IgD-negative memory B cell (primary cell): ENCODE results near the gene TNXB. TPM values are rescaled to one million over a fixed set of nuclear protein-coding genes. Genes with fewer than 3 reads are reported as not detected.
"Not testable (repeated sequence)": the region's sequence is repeated elsewhere in the genome, so short reads cannot be mapped to it uniquely, and the experiment has no call there.

Experiments used
- H3K27ac Mint-ChIP-seq, 3 donors: one replicate each; pipeline ENCODE4 v1.8.0; 2020 to 2022; ENCODE audit warnings: mild to moderate bottlenecking in 3 of 3, mixed read lengths in 3 of 3, moderate library complexity in 1 of 3
- H3K27me3 Mint-ChIP-seq: one replicate; pipeline ENCODE4 v1.8.0; 2021; ENCODE audit warnings: mixed read lengths
- H3K36me3 Mint-ChIP-seq: one replicate; pipeline ENCODE4 v1.8.0; 2020; ENCODE audit warnings: mild to moderate bottlenecking, mixed read lengths
- H3K4me1 Mint-ChIP-seq, 3 donors: one replicate each; pipeline ENCODE4 v1.8.0; 2020 to 2022; ENCODE audit warnings: mixed read lengths in 3 of 3, mild to moderate bottlenecking in 1 of 3
- H3K4me3 Mint-ChIP-seq, 4 donors: one replicate each; pipeline ENCODE4 v1.8.0; 2020 to 2022; ENCODE audit warnings: mild to moderate bottlenecking in 4 of 4, mixed read lengths in 4 of 4, moderate library complexity in 3 of 4
- H3K9me3 Mint-ChIP-seq, 3 donors: one replicate each; pipeline ENCODE4 v1.8.0; 2020 to 2021; ENCODE audit warnings: mixed read lengths in 3 of 3, mild to moderate bottlenecking in 1 of 3
- polyA plus RNA-seq: library from polyadenylated mRNA; unstranded; fragments of 300-500 nt; fragmentation: Illumina TruSeq; gene quantifications from one replicate; pipeline ENCODE4 v1.2.3, GENCODE V29; 2021

The TNXB gene
- polyA plus RNA-seq, 1 donor from 2014 or later, result 0.21 TPM

GRCh38 chr6:32111424-32112066 is 2.4 kb upstream of the TNXB start:
- H3K4me1 Mint-ChIP-seq, result peaks cover 0 to 12% (median 5%) of the 10 kb centered on the region in 3 donors
- H3K27ac Mint-ChIP-seq, result peak overlapping the region in 1 of 3 donors; percentile 84
- peaks cover 4% of the 10 kb centered on the region for H3K36me3 Mint-ChIP-seq
- no peak overlapping the region for H3K4me3 Mint-ChIP-seq
- H3K27me3 Mint-ChIP-seq, result peaks cover 18% of the 10 kb centered on the region
- H3K9me3 Mint-ChIP-seq, result no peaks in the 10 kb centered on the region

DNA sequence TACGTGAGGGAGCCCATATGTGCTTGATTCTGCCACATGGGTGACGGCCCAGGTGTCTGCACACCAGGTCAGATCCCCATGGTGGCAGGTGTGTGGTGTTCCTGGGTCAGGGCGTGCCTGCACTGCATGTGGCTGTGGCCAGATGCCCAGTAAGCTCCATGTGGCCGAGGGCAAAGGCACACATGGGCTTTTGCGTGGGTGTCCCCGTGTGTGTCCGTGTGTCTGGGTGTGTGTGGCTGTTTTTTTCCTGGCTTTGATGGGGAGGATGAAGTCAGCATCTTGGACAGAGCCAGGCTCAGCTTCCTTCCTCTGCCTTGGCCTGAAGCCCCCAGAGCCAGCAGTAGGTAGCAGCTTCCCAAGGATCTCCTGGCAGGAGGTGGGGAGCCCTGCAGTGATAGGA is 1.5 kb upstream of the TNXB start:
- H3K9me3 Mint-ChIP-seq, result no peaks in the 10 kb centered on the region
- H3K36me3 Mint-ChIP-seq, result peaks cover 1% of the 10 kb centered on the region
- H3K4me3 Mint-ChIP-seq, result no peak overlapping the region
- peaks cover 19% of the 10 kb centered on the region for H3K27me3 Mint-ChIP-seq
- H3K4me1 Mint-ChIP-seq, result peaks cover 0 to 12% (median 5%) of the 10 kb centered on the region in 3 donors
- H3K27ac Mint-ChIP-seq, result no peak overlapping the region

DNA sequence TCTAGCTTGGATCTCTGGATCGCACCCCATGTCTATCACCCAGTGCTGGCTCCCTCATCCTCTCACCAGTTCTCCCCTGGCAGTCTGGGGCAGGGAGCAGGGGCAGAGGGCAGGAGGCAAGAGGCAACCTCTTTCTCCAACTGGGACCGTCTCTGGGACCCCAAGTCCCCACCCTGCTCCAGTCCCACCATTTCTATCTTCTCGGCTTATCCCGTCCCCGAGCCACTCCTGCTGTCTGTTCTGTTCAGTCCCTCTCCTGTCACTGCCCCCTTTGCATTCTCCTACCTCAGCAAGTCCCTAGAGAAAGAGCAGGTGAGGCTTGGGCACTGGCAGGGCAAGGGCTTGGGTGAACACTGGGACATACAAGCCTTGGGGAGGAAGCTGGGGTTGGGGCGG is 625 bp upstream of the TNXB start:
- peak overlapping the region in 1 of 3 donors; percentile 55 for H3K27ac Mint-ChIP-seq
- H3K36me3 Mint-ChIP-seq, result peaks cover 1% of the 10 kb centered on the region
- H3K9me3 Mint-ChIP-seq, result no peaks in the 10 kb centered on the region
- H3K4me1 Mint-ChIP-seq, result peaks cover 0 to 12% (median 5%) of the 10 kb centered on the region in 3 donors
- peaks cover 21% of the 10 kb centered on the region for H3K27me3 Mint-ChIP-seq
- no peak overlapping the region for H3K4me3 Mint-ChIP-seq

DNA sequence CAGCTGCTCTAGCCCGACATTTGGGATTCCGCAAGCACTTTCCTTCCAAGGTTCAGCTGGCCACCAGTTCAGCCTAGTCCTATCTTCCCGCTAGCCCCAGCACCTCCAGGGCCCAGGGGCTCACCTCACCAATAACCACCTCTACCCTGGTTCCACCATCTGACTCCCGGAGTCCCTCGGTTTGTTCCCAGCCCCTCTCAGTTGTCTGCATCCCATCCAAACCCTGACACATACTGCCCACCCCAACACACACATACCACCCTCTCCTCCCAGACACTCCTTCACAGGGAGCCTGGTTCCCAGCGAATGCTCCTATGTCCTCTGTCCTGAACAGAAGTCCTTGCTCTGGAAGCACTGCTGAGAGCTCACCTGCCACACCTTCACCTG is 418 bp downstream of the TNXB start:
- peaks cover 27% of the 10 kb centered on the region for H3K27me3 Mint-ChIP-seq
- peaks cover 0 to 12% (median 5%) of the 10 kb centered on the region in 3 donors for H3K4me1 Mint-ChIP-seq
- no peak overlapping the region for H3K4me3 Mint-ChIP-seq
- H3K9me3 Mint-ChIP-seq, result no peaks in the 10 kb centered on the region
- peaks cover 1% of the 10 kb centered on the region for H3K36me3 Mint-ChIP-seq
- no peak overlapping the region for H3K27ac Mint-ChIP-seq

DNA sequence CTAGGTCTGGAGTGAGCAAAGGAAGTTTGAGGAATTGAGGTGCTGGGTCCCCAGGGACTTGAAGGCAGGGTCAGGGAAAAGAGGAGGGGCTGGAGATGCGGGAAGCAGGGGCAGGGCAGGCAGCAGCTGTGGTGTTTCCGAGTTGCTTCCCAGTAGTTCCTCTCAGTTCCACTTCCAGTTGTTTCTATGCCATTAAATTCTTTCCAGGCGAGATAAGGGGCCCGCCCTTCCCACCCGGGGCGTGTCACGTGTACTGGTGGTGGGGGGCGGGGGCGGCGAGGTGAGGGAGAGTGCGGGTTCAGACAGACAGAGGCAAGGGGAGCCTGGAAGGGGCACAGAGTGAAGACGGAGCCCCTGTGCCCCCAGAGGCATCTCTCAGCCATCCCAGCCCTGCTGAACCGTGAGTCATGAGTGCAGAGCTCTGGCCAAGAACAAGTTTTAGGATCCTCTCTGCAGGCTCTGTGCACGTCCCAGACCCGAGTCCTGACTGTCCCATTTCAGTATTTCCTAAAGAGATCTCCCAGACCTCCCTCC is 977 bp downstream of the TNXB start:
- Mint-ChIP-seq H3K27me3 (peaks cover 31% of the 10 kb centered on the region), H3K4me1 (peaks cover 0 to 12% (median 5%) of the 10 kb centered on the region in 3 donors), H3K27ac (peak overlapping the region in 1 of 3 donors; percentile 40), H3K4me3 (no peak overlapping the region), H3K9me3 (peaks cover 0 to 2% (median 0%) of the 10 kb centered on the region in 3 donors), H3K36me3 (peaks cover 1% of the 10 kb centered on the region)

DNA sequence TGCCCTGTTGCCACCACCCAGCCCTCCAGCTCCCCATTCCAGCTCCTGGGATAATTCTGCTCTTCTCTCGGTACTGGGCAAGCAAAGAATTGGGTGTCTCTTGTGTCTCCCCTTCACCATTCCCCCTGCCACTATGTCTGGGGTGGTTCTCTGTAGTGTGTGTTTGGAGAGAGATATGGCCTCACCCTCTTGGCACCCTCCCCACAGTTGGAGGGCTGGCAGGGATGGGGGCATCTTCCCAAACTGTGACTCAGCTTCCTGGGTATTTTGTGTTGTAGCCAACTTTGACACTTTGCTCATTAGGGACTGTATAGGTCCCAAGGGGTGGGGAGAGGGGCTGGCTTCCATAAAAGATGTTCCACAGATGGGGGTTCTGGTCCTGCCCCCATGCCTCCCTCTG is 1.7 kb downstream of the TNXB start:
- peaks cover 0 to 2% (median 0%) of the 10 kb centered on the region in 3 donors for H3K9me3 Mint-ChIP-seq
- peaks cover 32% of the 10 kb centered on the region for H3K27me3 Mint-ChIP-seq
- H3K4me1 Mint-ChIP-seq, result peaks cover 0 to 9% (median 5%) of the 10 kb centered on the region in 3 donors
- peaks cover 1% of the 10 kb centered on the region for H3K36me3 Mint-ChIP-seq
- peak overlapping the region in 2 of 3 donors; percentile 35 to 40 for H3K27ac Mint-ChIP-seq
- no peak overlapping the region for H3K4me3 Mint-ChIP-seq

DNA sequence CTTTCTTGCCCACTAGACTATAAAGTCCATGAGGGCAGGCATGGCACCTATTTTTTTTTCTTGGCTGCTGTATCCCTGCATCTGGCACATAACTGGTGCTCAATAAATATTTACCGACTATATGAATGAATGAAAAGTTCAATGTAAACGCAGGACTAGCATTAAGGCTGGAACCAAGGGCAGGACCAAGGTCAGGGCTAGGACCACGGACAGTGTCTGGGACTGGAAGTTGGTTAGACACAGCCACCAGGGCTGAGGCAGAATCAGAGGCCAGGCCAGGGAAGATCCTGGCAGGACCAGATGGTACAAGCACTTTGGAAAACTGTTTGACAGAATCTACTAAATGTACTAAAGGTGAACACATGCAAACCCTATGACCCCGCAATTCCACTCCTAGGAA is 3.7 kb downstream of the TNXB start:
- H3K27ac Mint-ChIP-seq, result no peak overlapping the region
- peaks cover 0 to 2% (median 0%) of the 10 kb centered on the region in 3 donors for H3K9me3 Mint-ChIP-seq
- peaks cover 37% of the 10 kb centered on the region for H3K27me3 Mint-ChIP-seq
- peaks cover 0 to 7% (median 5%) of the 10 kb centered on the region in 3 donors for H3K4me1 Mint-ChIP-seq
- peaks cover 1% of the 10 kb centered on the region for H3K36me3 Mint-ChIP-seq
- no peak overlapping the region for H3K4me3 Mint-ChIP-seq

DNA sequence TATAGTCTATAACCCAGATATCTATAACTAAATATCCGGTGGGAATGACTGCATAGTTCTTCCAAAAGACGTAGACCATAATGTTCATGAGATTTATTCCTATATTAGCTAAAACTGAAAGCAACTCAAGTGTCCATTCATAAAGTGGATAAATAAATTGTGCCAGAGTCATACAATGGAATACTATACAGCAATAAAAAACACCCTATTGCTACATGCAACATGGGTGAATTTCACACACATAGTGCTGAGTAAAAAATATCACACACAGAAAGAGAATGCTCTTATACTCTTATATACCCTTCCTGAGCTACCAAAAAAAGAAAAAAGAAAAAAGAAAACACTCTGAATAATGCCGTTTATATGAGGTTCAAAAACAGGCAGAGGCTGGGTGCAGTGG is 6.9 kb downstream of the TNXB start:
- Mint-ChIP-seq H3K27ac (no peak overlapping the region), H3K36me3 (no peaks in the 10 kb centered on the region), H3K27me3 (peaks cover 29% of the 10 kb centered on the region), H3K4me1 (no peaks in the 10 kb centered on the region), H3K4me3 (no peak overlapping the region), H3K9me3 (peaks cover 0 to 2% (median 0%) of the 10 kb centered on the region in 3 donors)

- H3K9me3 Mint-ChIP-seq, H3K36me3 Mint-ChIP-seq, H3K4me3 Mint-ChIP-seq, H3K27ac Mint-ChIP-seq, H3K4me1 Mint-ChIP-seq: not testable (repeated sequence)
- peaks cover 38% of the 10 kb centered on the region for H3K27me3 Mint-ChIP-seq
These were observed 8.9 kb downstream of the TNXB start for GRCh38 chr6:32100251-32100650.

DNA sequence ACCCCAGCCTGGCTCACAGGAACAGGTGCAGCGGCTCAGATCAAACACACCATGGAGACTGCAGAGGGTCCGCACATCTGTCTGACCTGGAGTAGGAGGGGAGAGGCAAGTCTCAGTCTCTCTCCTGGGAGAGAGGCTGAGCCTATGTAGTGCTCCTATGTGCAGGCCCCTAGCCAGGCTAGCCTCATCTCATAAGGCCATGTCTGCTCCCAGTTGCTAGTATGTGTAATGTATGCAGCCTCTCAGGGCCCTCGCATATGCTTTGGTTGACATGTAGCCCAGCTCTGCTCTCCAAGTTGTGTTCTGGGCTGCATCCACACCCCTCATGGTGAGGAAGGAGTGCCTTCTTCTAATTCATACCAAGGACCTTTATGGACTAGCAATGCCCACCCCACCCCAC is 11.8 kb downstream of the TNXB start:
- Mint-ChIP-seq H3K27ac (no peak overlapping the region), H3K4me3 (no peak overlapping the region), H3K4me1 (peaks cover 0 to 1% (median 0%) of the 10 kb centered on the region in 3 donors)

GRCh38 chr6:32096394-32097258 is 12.5 kb downstream of the TNXB start:
- Mint-ChIP-seq H3K4me3 (no peak overlapping the region), H3K36me3 (no peaks in the 10 kb centered on the region), H3K27me3 (peaks cover 28% of the 10 kb centered on the region), H3K27ac (no peak overlapping the region), H3K4me1 (peaks cover 0 to 1% (median 0%) of the 10 kb centered on the region in 3 donors), H3K9me3 (no peaks in the 10 kb centered on the region)

More for the DNA sequence above, 11.8 kb downstream of the TNXB start:
- Mint-ChIP-seq H3K36me3 (no peaks in the 10 kb centered on the region), H3K27me3 (peaks cover 30% of the 10 kb centered on the region), H3K9me3 (no peaks in the 10 kb centered on the region)

DNA sequence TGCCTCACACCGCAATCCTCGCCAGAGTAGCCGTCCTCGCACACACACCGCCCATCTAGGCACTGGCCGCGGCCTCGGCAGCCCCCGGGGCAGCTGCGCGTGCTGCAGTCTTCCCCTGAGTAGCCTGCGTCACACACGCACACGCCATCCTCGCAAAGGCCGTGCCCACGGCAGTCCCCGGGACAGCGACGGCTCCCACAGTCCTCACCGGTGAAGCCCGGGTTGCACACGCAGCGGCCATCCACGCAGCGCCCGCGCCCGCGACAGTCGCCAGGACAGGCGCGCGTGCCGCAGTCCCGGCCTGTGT is 13.1 kb downstream of the TNXB start:
- Mint-ChIP-seq H3K4me1 (peaks cover 0 to 1% (median 0%) of the 10 kb centered on the region in 3 donors), H3K9me3 (no peaks in the 10 kb centered on the region), H3K27ac (no peak overlapping the region), H3K27me3 (peaks cover 28% of the 10 kb centered on the region), H3K4me3 (no peak overlapping the region), H3K36me3 (no peaks in the 10 kb centered on the region)

DNA sequence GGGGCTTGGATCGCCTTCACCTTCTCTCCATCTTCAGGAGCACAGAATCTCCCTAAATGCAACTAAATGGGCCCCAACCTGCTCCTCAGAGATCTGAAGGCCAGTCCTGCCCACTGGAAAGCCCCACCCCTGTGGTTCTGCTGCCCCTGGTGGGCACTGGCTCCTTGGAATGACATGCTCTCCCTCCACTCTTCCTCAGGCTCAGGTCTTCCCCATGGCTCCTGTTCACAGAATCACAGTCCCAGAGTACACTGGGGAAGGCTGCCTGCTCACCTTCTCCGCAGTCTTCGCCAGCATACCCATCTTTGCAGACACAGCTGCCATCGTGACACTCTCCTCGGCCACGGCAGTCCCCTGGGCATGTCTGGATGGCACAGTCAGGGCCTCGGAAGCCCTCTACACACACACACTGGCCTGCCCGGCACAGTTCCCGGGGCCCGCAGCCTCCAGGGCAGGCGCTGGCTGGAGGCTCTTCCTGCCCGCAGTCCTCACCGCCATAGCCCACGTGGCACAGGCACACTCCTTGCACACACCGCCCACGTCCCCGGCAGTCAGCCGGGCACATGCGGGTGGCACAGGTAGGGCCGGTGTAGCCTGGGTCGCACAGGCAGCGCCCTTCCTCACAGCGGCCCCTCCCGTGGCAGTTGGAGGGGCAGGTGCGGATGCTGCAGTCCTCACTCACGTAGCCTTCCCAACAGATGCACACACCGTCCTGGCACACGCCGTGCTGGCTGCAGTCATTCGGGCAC is 13.6 kb downstream of the TNXB start:
- H3K36me3 Mint-ChIP-seq, result no peaks in the 10 kb centered on the region
- peaks cover 30% of the 10 kb centered on the region for H3K27me3 Mint-ChIP-seq
- no peaks in the 10 kb centered on the region for H3K9me3 Mint-ChIP-seq
- peaks cover 0 to 1% (median 0%) of the 10 kb centered on the region in 3 donors for H3K4me1 Mint-ChIP-seq
- H3K4me3 Mint-ChIP-seq, result no peak overlapping the region
- H3K27ac Mint-ChIP-seq, result no peak overlapping the region

DNA sequence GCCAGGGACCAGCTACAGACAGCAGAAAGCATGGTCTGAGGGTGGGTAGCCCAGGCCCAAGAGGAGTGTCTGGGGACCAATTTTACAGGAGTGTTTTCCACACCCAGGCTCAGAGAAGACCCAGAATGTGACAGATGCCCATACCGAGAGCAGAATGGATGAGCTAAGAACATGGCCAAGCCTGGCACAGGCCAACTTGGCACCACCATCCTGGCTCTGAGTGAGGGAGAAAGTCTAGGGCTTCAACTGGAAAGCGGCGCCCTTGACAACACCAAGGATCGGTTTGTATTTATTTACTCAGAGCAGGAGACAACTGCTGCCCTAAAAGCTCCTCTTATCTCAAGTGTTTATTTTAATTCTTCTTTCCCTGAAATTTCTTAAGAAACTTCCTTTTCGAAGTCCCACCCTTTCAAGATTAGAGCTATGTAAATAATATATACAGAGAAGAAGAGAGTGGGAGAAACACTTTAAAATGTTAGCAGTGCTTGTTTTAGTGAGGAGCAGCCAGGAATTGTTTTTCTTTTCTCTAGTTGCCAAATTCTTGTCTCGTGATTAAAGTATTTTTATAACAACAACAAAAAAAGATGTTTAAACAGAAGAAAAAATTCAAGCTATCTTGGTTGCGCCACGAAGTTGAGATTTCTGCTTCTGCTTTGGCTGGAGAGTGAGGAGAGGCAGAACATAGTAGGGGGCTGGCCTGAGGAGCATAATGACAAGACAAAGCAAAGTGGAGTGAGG is 16.2 kb downstream of the TNXB start:
- peaks cover 21% of the 10 kb centered on the region for H3K27me3 Mint-ChIP-seq

More for the DNA sequence above, 16.2 kb downstream of the TNXB start:
- Mint-ChIP-seq H3K27ac (no peak overlapping the region), H3K9me3 (no peaks in the 10 kb centered on the region), H3K36me3 (no peaks in the 10 kb centered on the region), H3K4me3 (no peak overlapping the region), H3K4me1 (peaks cover 0 to 1% (median 0%) of the 10 kb centered on the region in 3 donors)
